GM23338 (cell line): ENCODE measurements around the gene DMRT2. TPM values are rescaled to one million over a fixed set of nuclear protein-coding genes. Genes with fewer than 3 reads are reported as not detected.

Source experiments
- ATAC-seq: fragments of 200-7000 bp; cut with Tn5 transposase; 3 replicates; pipeline ENCODE4 v1.9.1; 2020
- DNase-seq: peaks from one replicate; pipeline ENCODE4 v3.0.0-alpha.2; 2015; ENCODE audit warnings: low spot score
- H2AFZ ChIP-seq: fragments of 200-600 bp; sonication (generic); 2 replicates; pipeline ENCODE4 v1.8.0; 2016; ENCODE audit warnings: antibody characterized with exemption, mild to moderate bottlenecking, moderate library complexity
- H3F3A ChIP-seq: fragments of 200-600 bp; sonication (generic); replicated peaks from 2 replicates; pipeline ENCODE4 v1.8.0; 2017; ENCODE audit warnings: antibody characterized with exemption, mixed run types, low read depth
- H3K27ac ChIP-seq: fragments of 200-600 bp; sonication (generic); 2 replicates; pipeline ENCODE4 v1.6.1; 2016; ENCODE audit warnings: low read depth
- H3K27me3 ChIP-seq: fragments of 200-600 bp; sonication (generic); 2 replicates; pipeline ENCODE4 v1.8.0; 2016; ENCODE audit warnings: mild to moderate bottlenecking, mixed run types, moderate library complexity; ENCODE audit not compliant: insufficient read depth
- H3K36me3 ChIP-seq: fragments of 200-600 bp; sonication (generic); 2 replicates; pipeline ENCODE4 v1.8.0; 2016; ENCODE audit warnings: mild to moderate bottlenecking; ENCODE audit not compliant: insufficient read depth
- H3K4me1 ChIP-seq: fragments of 200-600 bp; sonication (generic); 2 replicates; pipeline ENCODE4 v1.8.0; 2016; ENCODE audit warnings: mild to moderate bottlenecking, moderate library complexity; ENCODE audit not compliant: insufficient read depth
- H3K4me2 ChIP-seq: fragments of 200-600 bp; sonication (generic); 2 replicates; pipeline ENCODE4 v1.7.1; 2017; ENCODE audit warnings: mixed run types
- H3K4me3 ChIP-seq: fragments of 200-600 bp; sonication (generic); 2 replicates; pipeline ENCODE4 v1.6.1; 2016; ENCODE audit warnings: mixed run types
- H3K79me2 ChIP-seq: fragments of 200-600 bp; sonication (generic); replicated peaks from 2 replicates; pipeline ENCODE4 v1.8.0; 2017; ENCODE audit warnings: mild to moderate bottlenecking; ENCODE audit not compliant: insufficient read depth
- H3K9me2 ChIP-seq: fragments of 200-600 bp; sonication (generic); 2 replicates; pipeline ENCODE4 v1.8.0; 2017; ENCODE audit not compliant: insufficient read depth
- H4K20me1 ChIP-seq: fragments of 200-600 bp; sonication (generic); replicated peaks from 2 replicates; pipeline ENCODE4 v1.8.0; 2017; ENCODE audit warnings: mild to moderate bottlenecking; ENCODE audit not compliant: insufficient read depth
- H3K27ac Mint-ChIP-seq: 2 replicates; pipeline ENCODE4 v1.8.0; 2020; ENCODE audit warnings: inconsistent platforms, mild to moderate bottlenecking, moderate library complexity, mixed read lengths
- H3K27me3 Mint-ChIP-seq: 3 replicates; pipeline ENCODE4 v1.8.0; 2022; ENCODE audit warnings: low read depth, mild to moderate bottlenecking, moderate library complexity, mixed read lengths, inconsistent platforms; ENCODE audit not compliant: insufficient read depth, poor library complexity
- H3K36me3 Mint-ChIP-seq: 3 replicates; pipeline ENCODE4 v1.8.0; 2021; ENCODE audit warnings: low read depth, mild to moderate bottlenecking, inconsistent platforms, moderate library complexity, mixed read lengths
- H3K4me1 Mint-ChIP-seq: 3 replicates; pipeline ENCODE4 v1.8.0; 2020; ENCODE audit warnings: mild to moderate bottlenecking, inconsistent platforms, mixed read lengths
- H3K4me3 Mint-ChIP-seq: 3 replicates; pipeline ENCODE4 v1.8.0; 2021; ENCODE audit warnings: moderate library complexity, mild to moderate bottlenecking, inconsistent platforms, mixed read lengths
- H3K9me3 Mint-ChIP-seq: 3 replicates; pipeline ENCODE4 v1.8.0; 2020; ENCODE audit warnings: moderate library complexity, mild to moderate bottlenecking, inconsistent platforms, mixed read lengths
- CREB1 ChIP-seq: fragments of 250-450 bp; sonication (Bioruptor Pico); IDR thresholded peaks from 2 replicates; pipeline ENCODE4 v1.5.0; 2020; ENCODE audit warnings: low read depth, mild to moderate bottlenecking, moderate library complexity
- CTCF ChIP-seq, 2 experiments: fragments of 200-600 bp in 1 of 2; sonication (generic) in 1 of 2; conservative IDR thresholded peaks; 2 replicates each; pipeline versions ENCODE4 v1.5.1 to v1.6.1; 2016 to 2017; ENCODE audit warnings: antibody characterized with exemption in 2 of 2, low read depth in 2 of 2, mild to moderate bottlenecking in 2 of 2, moderate library complexity in 1 of 2
- ETS1 ChIP-seq: IDR thresholded peaks from 2 replicates; pipeline ENCODE4 v1.6.1; 2016; ENCODE audit warnings: antibody characterized with exemption
- EZH2 ChIP-seq: fragments of 200-600 bp; sonication (generic); IDR thresholded peaks from one replicate; pipeline ENCODE4 v1.8.0; 2017; ENCODE audit warnings: antibody characterized with exemption, mild to moderate bottlenecking, low read depth; ENCODE audit not compliant: unreplicated experiment
- NANOG ChIP-seq: IDR thresholded peaks from 2 replicates; pipeline ENCODE4 v1.6.1; 2016; ENCODE audit warnings: antibody characterized with exemption, borderline replicate concordance
- POLR2AphosphoS5 ChIP-seq: IDR thresholded peaks from 2 replicates; pipeline ENCODE4 v1.6.1; 2016; ENCODE audit warnings: antibody characterized with exemption, low read depth
- REST ChIP-seq: IDR thresholded peaks from one replicate; pipeline ENCODE4 v1.6.1; 2018; ENCODE audit warnings: antibody characterized with exemption; ENCODE audit not compliant: unreplicated experiment
- STAT1 ChIP-seq: IDR thresholded peaks from one replicate; pipeline ENCODE4 v1.6.1; 2016; ENCODE audit warnings: antibody characterized with exemption; ENCODE audit not compliant: unreplicated experiment
- ZNF331 ChIP-seq: fragments of 250-450 bp; sonication (Bioruptor Pico); IDR thresholded peaks from 2 replicates; pipeline ENCODE4 v1.5.0; 2020; ENCODE audit warnings: low read depth, mild to moderate bottlenecking, moderate library complexity
- ZNF462 ChIP-seq: fragments of 250-450 bp; sonication (Bioruptor Pico); IDR thresholded peaks from 2 replicates; pipeline ENCODE4 v1.5.0; 2020; ENCODE audit warnings: mild to moderate bottlenecking, moderate library complexity
- polyA plus RNA-seq: library from polyadenylated mRNA; unstranded; fragments of >200 nt; fragmentation: Nextera tagmentation; extraction: Ambion mirVana; gene quantifications from 2 replicates; pipeline ENCODE4 v1.2.1, GENCODE V29; 2016
- total RNA-seq: library from RNA; depleted of rRNA; stranded (reverse); fragments of >200 nt; shearing (Covaris generic); gene quantifications from 2 replicates; pipeline ENCODE4 v1.2.3, GENCODE V29; 2014

Gene DMRT2
- total and polyA plus RNA-seq, 2 experiments from 2014 or later = not detected

- H3K4me3 Mint-ChIP-seq = no peak overlapping the region
- ATAC-seq (no peak), DNase-seq (no peak)
- TF ChIP-seq ETS1 = no peak
- no peak for TF ChIP-seq CTCF (conservative IDR thresholded peaks at IDR 0.05; ENCODE audit: low read depth in 2 of 2)
- TF ChIP-seq ZNF462 (CRISPR knock-in tag) = no peak
- no peak for TF ChIP-seq POLR2AphosphoS5
- no peak for TF ChIP-seq STAT1
- no peak for TF ChIP-seq CREB1 (CRISPR knock-in tag)
- TF ChIP-seq ZNF331 = no peak
- no peak for TF ChIP-seq REST
- no peak for TF ChIP-seq NANOG
- no peak for TF ChIP-seq EZH2
- Histone ChIP-seq H3K79me2 (no peaks in the 10 kb centered on the region), H3K4me3 (no peak overlapping the region), H3K9me2 (no peaks in the 10 kb centered on the region), H3K27ac (no peak overlapping the region), H3K4me2 (no peak overlapping the region), H2AFZ (no peak overlapping the region), H4K20me1 (peaks cover 26% of the 10 kb centered on the region), H3F3A (0 out of 2 replicates have a peak, but pooled peaks cover 6% of the 10 kb centered on the region), H3K27me3 (peaks cover 79% of the 10 kb centered on the region), H3K36me3 (no peaks in the 10 kb centered on the region), H3K4me1 (peaks cover 12% of the 10 kb centered on the region)
- H3K27ac Mint-ChIP-seq = no peak overlapping the region
- H3K4me1 Mint-ChIP-seq = peaks cover 7% of the 10 kb centered on the region; the same call in 2 of the 3 replicates
- H3K9me3 Mint-ChIP-seq = peaks cover 9% of the 10 kb centered on the region
- no peaks in the 10 kb centered on the region; the same call in 2 of the 3 replicates for H3K36me3 Mint-ChIP-seq
- peaks cover 57% of the 10 kb centered on the region for H3K27me3 Mint-ChIP-seq
These were observed 10.6 kb upstream of the DMRT2 start for GRCh38 chr9:1039589-1039988.
